K562 (cell line): ENCODE measurements around the gene CHST2. TPM values are rescaled to one million over a fixed set of nuclear protein-coding genes. Genes with fewer than 3 reads are reported as not detected.

ENCODE experiments used
- ATF6 ChIP-seq: sonication (generic); formaldehyde crosslinking; IDR thresholded peaks from 2 replicates; pipeline ENCODE4 v1.4.0; 2020; ENCODE audit warnings: mild to moderate bottlenecking, missing genetic modification reagents
- CREBBP ChIP-seq: IDR thresholded peaks from one replicate; pipeline ENCODE4 v1.6.1; 2012; ENCODE audit warnings: low read depth, mild to moderate bottlenecking, control low read depth, inconsistent platforms, low read length
- CTBP1 ChIP-seq: fragments of 450-650 bp; IDR thresholded peaks from 2 replicates; pipeline ENCODE4 v1.6.1; 2016; ENCODE audit warnings: borderline replicate concordance
- DPF2 ChIP-seq: fragments of 450-650 bp; IDR thresholded peaks from 2 replicates; pipeline ENCODE4 v1.6.1; 2016
- ELF2 ChIP-seq: fragments of 250-450 bp; sonication (Bioruptor Pico); IDR thresholded peaks from 2 replicates; pipeline ENCODE4 v1.5.0; 2021; ENCODE audit warnings: mild to moderate bottlenecking
- EWSR1 ChIP-seq: fragments of 450-650 bp; IDR thresholded peaks from 2 replicates; pipeline ENCODE4 v1.6.1; 2018; ENCODE audit warnings: borderline replicate concordance, mild to moderate bottlenecking, low read depth, moderate library complexity; ENCODE audit not compliant: partially characterized antibody
- FUS ChIP-seq: fragments of 200-400 bp; formaldehyde crosslinking; optimal IDR thresholded peaks from 2 replicates; pipeline ENCODE3; 2017; ENCODE audit warnings: low read depth, low read length
- ID3 ChIP-seq, 2 experiments: fragments of 250-450 bp in 1 of 2; fragments of 450-650 bp in 1 of 2; sonication (Bioruptor Pico) in 1 of 2; IDR thresholded peaks; 2 replicates each; pipeline versions ENCODE4 v1.6.1 to v1.8.0; 2016 to 2021; ENCODE audit warnings: mild to moderate bottlenecking in 2 of 2, moderate library complexity in 2 of 2, missing compliant biosample characterization in 1 of 2, missing genetic modification characterization in 1 of 2
- JUN ChIP-seq, 2 experiments: sonication (generic) in 1 of 2; formaldehyde crosslinking in 1 of 2; IDR thresholded peaks; 2 replicates each; pipeline versions ENCODE4 v1.6.1 to v1.8.0; 2012 to 2022; ENCODE audit warnings: borderline replicate concordance in 2 of 2, mild to moderate bottlenecking in 2 of 2, improper control_type of control experiment in 1 of 2, low read depth in 1 of 2, low read length in 1 of 2, missing genetic modification reagents in 1 of 2
- NFIX ChIP-seq: fragments of 250-450 bp; sonication (Bioruptor Pico); IDR thresholded peaks from 2 replicates; pipeline ENCODE4 v1.4.0; 2020; ENCODE audit warnings: low read depth, mild to moderate bottlenecking, moderate library complexity
- XRCC5 ChIP-seq: fragments of 200-400 bp; formaldehyde crosslinking; IDR thresholded peaks from 2 replicates; pipeline ENCODE4 v1.6.1; 2017; ENCODE audit warnings: low read depth, mild to moderate bottlenecking, low read length
- ZNF408 ChIP-seq: fragments of 250-450 bp; sonication (Bioruptor Pico); IDR thresholded peaks from 2 replicates; pipeline ENCODE4 v1.4.0; 2020; ENCODE audit warnings: low read depth, mild to moderate bottlenecking, moderate library complexity
- ZNF589 ChIP-seq: fragments of 200-800 bp; sonication (Bioruptor generic); IDR thresholded peaks from 2 replicates; pipeline ENCODE4 v1.6.1; 2016; ENCODE audit warnings: low read depth, missing genetic modification characterization, missing compliant biosample characterization
- ZNF740 ChIP-seq, 3 experiments: fragments of 200-800 bp in 1 of 3; sonication (Bioruptor generic) in 1 of 3; sonication (generic) in 1 of 3; formaldehyde crosslinking in 1 of 3; IDR thresholded peaks; 2 replicates each; pipeline versions ENCODE4 v1.6.1 to v1.8.0; 2016 to 2022; ENCODE audit warnings: mild to moderate bottlenecking in 2 of 3, missing compliant biosample characterization in 2 of 3, missing genetic modification characterization in 2 of 3, missing genetic modification reagents in 1 of 3
- polyA plus RNA-seq, 8 experiments: library from polyadenylated mRNA; depleted of rRNA in 4 of 8; stranded (reverse) in 5 of 8; unstranded in 3 of 8; fragments of >200 nt; fragmentation: Nextera tagmentation in 2 of 8; fragmentation: Illumina TruSeq in 1 of 8; extraction: Ambion mirVana in 2 of 8; extraction: Trizol in 1 of 8; gene quantifications; 2 replicates each; pipeline versions ENCODE4 v1.2.1 to v1.2.3, GENCODE V29; 2011 to 2014; ENCODE audit warnings: inconsistent platforms in 1 of 8, missing spikeins in 1 of 8
- total RNA-seq, 7 experiments: library from RNA; depleted of rRNA in 6 of 7; stranded (reverse); fragments of >200 nt in 6 of 7; fragmentation: Illumina TruSeq in 2 of 7; extraction: Trizol in 2 of 7; gene quantifications; 2 replicates each; pipeline versions ENCODE4 v1.2.1 to v1.2.3, GENCODE V29; 2011 to 2021; ENCODE audit warnings: low replicate concordance in 1 of 7

The CHST2 gene
- total and polyA plus RNA-seq, 9 of the 15 experiments (the other 6 are each of a cell fraction or from before 2014, with no cell fraction given), result 3.4 to 60.3 (median 13.9) TPM

- TF ChIP-seq JUN (IDR thresholded peaks at IDR 0.05; ENCODE audit: borderline replicate concordance, low read depth, low read length) (no peak), JUN (CRISPR knock-in tag; IDR thresholded peaks at IDR 0.05; ENCODE audit: borderline replicate concordance) (no peak), ID3 (CRISPR knock-in tag; IDR thresholded peaks at IDR 0.05) (no peak), ID3 (tag; IDR thresholded peaks at IDR 0.05) (no peak), XRCC5 (no peak), ELF2 (no peak), ZNF589 (CRISPR knock-in tag) (no peak), ATF6 (CRISPR knock-in tag) (no peak), NFIX (CRISPR knock-in tag) (no peak), CREBBP (no peak), ZNF408 (CRISPR knock-in tag) (no peak), FUS (no peak), CTBP1 (no peak), DPF2 (no peak), EWSR1 (no peak), ZNF740 (CRISPR knock-in tag; IDR thresholded peaks at IDR 0.05) (no peak), ZNF740 (tag; IDR thresholded peaks at IDR 0.05) (no peak)
- TF ChIP-seq, all 486 proteins: peak for 0
Observed at GRCh38 chr3:143103652-143104051, 15.9 kb upstream of the CHST2 start (continued).
